ENCODE measurements around the gene DPCD.
A peak's percentile ranks its signal among the peaks of the same experiment; 100 is the strongest.

DPCD gene

GRCh38 chr10:101567165-101568006 lies 20.7 kb upstream of the DPCD start:
- DNase-seq (ENCODE audit: low spot score): no peak

- DNase-seq (ENCODE audit: low spot score): no peak
These were observed 19.9 kb upstream of the DPCD start for GRCh38 chr10:101568054-101568745.

DNA sequence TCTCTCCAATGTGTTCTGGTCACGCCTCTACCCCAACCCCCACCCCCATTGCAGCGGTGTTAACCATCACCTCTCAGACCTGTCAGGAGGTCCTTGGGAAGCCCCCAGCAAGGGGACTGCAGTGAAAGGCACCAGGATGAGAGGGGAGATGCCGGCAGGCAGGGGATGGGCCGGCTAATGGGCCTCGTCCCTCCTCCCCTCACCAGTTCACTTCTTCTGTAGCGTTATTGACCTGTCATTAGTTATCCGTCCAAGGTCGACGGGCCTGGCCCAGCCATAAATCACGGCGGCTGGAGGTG lies 18.8 kb upstream of the DPCD start:
- no peak for DNase-seq (ENCODE audit: low spot score)

DNA sequence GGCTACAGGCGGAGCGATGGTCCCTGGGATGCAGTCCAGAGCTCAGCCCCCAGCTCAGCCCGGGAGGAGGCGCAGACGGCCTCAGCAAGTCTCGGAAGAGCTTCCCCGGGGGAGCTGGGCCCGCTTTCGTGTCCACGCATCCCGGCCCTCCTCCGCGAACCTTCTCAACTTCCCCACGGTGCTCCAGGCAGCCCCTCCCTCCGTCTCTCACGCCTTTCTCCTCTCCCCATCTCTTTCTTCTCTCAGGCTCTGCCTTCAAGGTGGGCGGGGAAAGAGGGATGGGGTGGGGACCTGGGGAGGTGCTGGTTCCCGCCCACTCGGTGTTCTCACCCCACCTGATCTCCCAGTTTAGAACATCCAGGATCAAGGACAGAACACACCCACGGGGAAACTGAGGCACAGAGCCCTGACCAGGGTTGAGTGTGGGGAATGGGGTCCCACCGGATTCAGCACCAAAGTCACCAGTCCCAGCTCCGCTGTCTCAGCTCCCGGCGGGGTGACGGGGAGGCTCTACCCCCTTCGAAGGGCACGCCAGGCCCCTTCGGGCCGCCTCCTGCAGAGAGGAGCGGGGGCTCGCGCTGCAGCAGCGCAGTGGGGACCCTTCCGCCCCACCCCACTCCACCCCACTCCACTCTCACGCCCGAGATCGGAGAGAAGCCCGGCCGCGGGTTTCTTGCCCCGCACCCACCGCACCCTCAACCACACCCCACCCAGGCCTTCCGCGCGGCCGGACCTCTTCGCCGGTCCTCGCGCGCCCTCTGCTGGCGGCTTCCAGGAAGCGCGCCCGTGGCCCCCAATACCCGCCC lies 18.3 kb upstream of the DPCD start:
- DNase-seq (ENCODE audit: low spot score): peak; percentile 96

GRCh38 chr10:101570428-101571270 lies 17.5 kb upstream of the DPCD start:
- DNase-seq (ENCODE audit: low spot score): peak; percentile 54

GRCh38 chr10:101571271-101571925 lies 16.7 kb upstream of the DPCD start:
- no peak for DNase-seq (ENCODE audit: low spot score)

DNA sequence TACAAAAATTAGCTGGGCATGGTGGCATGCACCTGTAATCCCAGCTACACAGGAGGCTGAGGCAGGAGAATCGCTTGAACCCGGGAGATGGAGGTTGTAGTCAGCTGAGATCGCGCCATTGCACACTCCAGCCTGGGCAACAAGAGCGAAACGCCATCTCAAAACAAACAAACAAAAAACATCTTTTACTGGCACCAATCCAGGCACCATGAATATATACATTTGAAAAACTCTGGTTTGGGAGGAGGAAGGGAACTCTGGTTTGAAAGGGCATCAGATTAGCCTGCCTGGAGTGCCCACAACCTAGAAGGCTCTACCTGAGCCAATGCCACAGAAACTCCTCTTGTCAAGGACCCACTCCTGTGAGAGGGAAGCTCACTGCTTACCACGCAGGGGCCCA lies 16.0 kb upstream of the DPCD start:
- DNase-seq (ENCODE audit: low spot score): no peak

GRCh38 chr10:101572785-101573184 lies 15.3 kb upstream of the DPCD start:
- DNase-seq (ENCODE audit: low spot score): no peak

GRCh38 chr10:101573885-101574753 lies 14.0 kb upstream of the DPCD start:
- no peak for DNase-seq (ENCODE audit: low spot score)

DNA sequence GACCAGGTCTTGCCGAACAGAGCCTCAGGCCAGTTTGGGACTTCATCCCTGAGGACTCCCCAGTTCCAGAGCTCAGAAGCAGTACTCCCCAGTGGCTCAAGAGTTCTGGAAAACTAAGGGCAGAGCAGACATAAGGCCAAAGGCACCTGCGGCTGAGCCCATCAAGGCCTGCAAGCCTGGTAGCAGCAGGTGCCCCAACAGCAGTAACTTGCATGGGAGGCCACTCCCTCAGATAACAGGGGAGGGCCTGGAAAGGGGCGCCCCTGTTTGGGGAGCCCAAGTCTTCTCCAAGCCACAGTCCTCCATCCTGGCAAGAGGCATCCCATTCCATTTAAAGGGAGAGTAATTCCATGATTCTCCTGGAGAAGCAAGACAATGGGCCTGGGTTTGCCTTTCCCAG lies 13.0 kb upstream of the DPCD start:
- DNase-seq (ENCODE audit: low spot score): no peak

DNA sequence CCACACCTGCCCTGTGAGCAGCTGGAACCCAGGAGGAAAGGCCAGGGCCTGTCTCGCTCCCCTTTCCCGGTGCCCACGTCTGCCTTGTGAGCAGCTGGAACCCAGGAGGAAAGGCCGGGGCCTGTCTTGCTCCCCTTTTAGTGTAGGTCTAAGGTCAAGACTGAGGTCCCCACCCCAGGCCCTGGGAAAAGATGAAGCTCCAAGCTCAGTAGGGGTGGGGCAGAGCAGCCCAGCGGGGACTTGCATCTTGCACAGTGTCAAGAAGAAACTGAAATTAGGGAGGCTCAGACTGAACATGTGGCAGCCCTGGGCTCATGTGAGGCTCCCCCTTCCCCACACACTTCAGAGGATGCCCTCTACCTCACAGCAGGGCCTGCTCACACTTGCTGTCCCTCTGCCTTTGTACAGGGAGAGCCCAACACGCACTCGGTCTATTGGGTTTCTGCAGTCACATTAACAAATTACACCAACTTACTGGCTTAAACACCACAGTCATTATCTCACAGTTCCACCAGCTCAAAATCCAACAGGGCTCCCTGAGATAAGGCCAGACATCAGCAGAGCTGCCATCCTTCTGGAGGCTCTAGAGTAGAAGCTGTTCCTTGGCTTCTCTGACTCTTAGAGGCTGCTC lies 12.4 kb upstream of the DPCD start:
- no peak for DNase-seq (ENCODE audit: low spot score)

DNA sequence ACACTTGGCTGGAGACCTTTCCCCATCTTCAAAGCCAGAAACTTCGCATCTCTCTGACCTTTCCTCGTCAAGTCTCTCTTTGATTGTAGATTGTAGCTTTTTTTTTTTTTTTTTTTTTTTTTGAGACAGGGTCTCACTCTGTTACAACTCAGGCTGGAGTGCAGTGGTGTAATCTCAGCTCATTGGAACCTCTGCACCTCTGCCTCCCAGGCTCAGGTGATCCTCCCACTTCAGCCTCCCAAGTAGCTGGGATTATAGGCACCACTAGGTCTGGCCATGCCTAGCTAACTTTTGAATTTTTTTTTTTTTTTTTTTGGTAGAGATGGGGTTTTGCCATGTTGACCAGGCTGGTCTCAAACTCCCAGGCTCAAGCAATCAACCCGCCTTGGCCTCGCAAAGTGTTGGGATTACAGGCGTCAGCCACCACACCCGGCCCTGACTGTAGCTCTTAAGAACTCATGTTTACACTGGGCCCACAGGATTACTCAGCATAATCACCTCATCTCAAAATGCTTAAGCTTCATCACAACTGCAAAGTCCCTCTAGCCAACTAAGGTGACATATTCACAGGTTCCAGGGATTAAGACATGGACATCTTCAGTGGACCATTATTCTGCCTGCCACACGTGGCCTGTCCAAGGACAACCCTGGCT lies 11.8 kb upstream of the DPCD start:
- DNase-seq (ENCODE audit: low spot score): no peak

DNA sequence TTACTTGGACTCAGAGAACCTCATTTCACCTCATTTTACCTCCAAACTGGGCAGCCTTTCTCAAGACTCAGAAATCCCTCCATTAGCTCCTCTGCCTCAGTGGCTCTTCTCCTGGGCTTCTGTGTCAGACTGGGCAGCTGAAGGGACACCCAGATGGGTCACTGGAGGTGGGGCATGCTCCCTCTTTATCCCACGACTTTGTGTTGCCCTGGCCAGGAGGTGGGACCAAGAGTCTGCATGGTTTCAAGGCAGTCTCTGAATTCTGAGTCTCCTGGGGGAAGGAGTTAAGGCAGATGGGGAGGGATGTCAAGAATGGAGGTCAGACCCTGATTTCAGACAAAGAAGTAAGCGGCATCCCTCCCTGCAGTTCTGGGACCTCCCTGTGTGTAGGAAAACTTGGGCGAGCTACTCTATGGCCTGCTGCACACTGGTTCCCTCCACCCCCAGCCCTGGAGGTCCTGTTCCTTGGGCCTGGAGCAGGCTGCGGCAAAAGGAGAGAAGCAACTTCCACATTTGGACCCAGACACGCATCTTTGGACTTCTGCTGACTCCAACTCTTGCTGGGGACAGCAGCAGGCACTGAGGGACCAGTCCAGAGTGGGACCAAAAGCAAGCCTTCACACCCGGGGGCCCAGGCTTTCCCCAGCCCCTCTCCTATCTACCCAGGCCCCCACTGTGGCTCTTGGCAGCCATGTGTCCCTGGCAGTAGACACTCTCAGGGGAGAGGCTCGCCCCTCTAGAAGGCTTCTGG lies 10.8 kb upstream of the DPCD start:
- no peak for DNase-seq (ENCODE audit: low spot score)

- DNase-seq (ENCODE audit: low spot score): no peak
These were observed 9.9 kb upstream of the DPCD start for GRCh38 chr10:101578192-101578591.

DNA sequence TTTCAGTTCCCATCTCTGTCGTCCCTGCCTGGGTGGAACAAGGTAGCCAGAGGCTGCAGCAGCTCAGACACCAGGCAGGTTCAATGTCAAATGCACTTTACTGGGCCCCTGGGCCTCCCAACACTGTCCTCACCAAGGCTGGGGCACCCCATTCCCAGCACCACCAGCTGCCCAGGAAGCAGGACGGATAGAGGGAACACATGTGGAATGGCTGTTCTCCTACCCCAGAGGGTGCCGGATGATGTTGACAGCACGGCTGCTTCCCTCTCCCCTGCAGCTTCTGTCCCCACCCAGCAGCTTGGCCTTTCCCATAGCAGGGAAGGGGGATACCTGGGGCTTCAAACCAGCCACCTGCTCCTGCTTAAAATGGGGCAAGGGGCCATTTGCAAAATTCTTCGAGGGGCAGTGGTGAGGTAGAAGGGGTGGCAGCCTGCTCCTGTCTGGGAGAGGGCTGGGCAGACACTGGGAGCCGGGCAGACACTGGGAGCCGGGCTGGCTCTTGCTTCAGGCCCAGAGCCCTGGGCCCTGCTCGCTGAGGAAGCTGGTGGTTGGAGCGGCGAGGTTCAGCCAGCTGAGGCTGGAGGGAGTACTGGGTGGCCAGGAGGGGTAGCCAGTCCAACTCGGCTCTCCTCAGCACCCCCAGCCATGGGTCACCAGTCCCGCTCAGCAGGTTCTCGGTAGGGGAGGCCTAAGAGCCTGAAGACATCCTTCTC lies 9.2 kb upstream of the DPCD start:
- no peak for DNase-seq (ENCODE audit: low spot score)

GRCh38 chr10:101579516-101579870 lies 8.6 kb upstream of the DPCD start:
- no peak for DNase-seq (ENCODE audit: low spot score)

DNA sequence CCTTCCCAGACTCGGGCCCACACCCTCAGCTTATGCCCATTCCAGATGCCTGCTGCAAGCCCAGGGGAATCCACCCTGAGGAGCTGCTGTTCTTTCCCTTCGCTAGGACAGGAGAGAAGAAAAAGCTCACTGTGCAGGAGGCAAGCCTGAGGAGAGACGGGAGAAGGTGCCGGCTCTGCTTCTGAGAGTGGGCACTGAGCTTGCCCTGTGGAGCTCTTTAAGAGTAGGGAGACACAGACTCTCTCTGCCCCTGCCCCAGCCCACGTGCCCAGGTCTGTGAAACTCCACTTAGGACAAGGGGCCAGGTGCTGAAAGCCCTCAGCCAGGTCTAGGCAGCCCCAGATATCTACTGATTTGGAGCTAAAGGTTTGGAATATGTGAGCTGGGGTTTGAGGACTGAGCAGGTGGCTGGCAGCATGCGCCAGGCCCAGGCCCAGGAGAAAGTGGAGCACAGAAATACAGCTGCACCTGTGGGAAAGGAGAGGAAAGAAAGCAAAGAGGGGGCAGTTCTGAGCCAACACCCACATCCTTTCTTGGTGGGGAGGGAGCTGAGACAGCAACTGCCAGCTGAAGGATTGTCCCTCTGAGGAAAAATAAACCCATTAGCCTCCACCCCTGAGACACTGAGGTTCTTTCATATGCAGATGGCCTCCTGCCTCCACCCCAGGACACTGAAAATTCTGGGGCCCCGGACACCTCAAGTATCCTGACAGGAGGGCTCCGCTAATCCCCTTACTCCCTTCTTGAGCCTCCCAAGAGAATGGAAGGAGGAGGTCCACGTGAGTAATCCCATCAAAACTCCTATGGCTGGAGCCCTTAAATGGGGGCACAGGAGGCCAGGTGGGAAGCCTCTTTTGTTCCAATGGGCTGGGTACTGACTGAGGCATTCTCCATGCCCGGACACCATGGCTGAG lies 7.4 kb upstream of the DPCD start:
- DNase-seq (ENCODE audit: low spot score): no peak

Data from iPS-NIHi11 (cell line).